Occipital lobe (tissue), 2 donors: Measurements from ENCODE around the gene SPOP. TPM values are rescaled to one million over a fixed set of nuclear protein-coding genes. Genes with fewer than 3 reads are reported as not detected.
A peak's percentile ranks its signal among the peaks of the same experiment; 100 is the strongest.
"Not testable (repeated sequence)": the region's sequence is repeated elsewhere in the genome, so short reads cannot be mapped to it uniquely, and the experiment has no call there.

ENCODE experiments used
- DNase-seq: peaks from one replicate; lab custom pipeline; 2025; lab: John Stamatoyannopoulos, UW
- total RNA-seq: library from RNA; depleted of rRNA; stranded (reverse); fragments of >200 nt; gene quantifications from one replicate; pipeline ENCODE4 v1.2.3, GENCODE V29; 2014

Gene SPOP
- total RNA-seq, 1 donor from 2014 or later: 123 TPM

GRCh38 chr17:49659661-49660382, 18.1 kb downstream of the SPOP start:
- no peak for DNase-seq

DNA sequence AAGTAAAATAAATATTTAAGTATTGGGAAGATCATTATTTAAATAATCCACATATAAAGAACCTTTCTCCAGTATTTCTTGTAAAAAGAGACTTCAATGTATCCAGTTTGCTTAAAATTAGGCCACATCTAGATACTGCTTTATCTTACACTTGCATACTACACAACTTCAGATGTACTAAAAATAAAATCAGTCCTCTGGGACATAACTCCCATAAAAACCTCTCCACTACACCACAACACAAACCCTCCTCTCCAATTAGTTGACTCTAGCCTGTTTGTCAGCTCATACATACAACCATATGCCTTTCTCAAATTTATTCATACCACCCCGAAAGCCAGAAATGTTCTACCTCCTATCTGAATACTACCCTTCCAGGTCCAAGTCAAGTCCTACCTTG, 21.6 kb downstream of the SPOP start:
- no peak for DNase-seq

DNA sequence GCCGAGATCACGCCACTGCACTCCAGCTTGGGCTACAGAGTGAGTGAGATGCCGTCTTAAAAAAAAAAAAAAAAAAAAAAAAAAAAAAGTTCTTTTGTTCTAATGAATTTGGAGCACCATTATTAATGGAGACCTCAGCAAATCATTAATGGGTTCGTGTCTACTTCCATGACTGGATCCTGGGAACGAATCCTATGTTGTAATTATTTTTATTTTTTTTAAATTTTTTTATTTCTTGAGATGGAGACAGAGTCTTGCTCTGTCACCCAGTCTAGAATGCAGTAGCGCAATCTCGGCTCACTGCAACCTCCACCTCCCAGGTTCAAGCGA, 30.7 kb downstream of the SPOP start:
- no peak for DNase-seq

- no peak for DNase-seq
Measured at GRCh38 chr17:49646391-49647255, 31.3 kb downstream of the SPOP start.

DNA sequence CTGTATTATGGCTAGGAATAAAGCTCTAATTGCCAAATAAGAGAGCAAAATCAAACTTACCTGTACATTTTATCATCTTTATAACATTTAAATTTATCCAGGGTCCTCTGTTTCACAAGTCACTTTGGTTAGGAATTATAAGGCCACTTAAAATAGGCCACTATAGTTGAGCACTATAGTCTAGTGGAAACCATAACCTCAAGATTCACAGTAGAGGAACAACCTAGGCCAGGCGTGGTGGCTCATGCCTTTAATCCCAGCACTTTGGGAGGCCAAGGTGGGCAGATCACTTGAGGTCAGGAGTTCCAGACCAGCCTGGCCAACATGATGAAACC, 31.9 kb downstream of the SPOP start:
- DNase-seq: not testable (repeated sequence)

- DNase-seq: no peak
Measured at GRCh38 chr17:49645654-49646053, 32.2 kb downstream of the SPOP start.

- DNase-seq: no peak
Measured at GRCh38 chr17:49640556-49640955, 37.3 kb downstream of the SPOP start.

DNA sequence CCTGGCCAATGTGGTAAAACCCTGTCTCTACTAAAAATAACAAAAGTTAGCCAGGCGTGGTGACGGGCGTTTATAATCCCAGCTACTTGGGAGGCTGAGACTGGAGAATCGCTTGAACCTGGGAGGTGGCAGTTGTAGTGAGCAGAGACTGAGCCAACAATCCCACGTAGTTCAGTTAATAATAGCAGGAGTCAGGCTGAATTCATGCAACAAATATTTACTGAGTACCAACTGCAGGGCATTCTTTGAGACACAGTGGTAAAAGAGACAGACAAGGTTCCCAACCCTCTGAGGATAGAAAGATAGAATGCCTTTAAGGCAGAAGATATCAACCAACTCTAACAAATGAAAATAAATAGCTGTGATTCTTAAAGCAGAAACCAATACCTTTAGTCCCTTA, 39.1 kb downstream of the SPOP start:
- DNase-seq: no peak

DNA sequence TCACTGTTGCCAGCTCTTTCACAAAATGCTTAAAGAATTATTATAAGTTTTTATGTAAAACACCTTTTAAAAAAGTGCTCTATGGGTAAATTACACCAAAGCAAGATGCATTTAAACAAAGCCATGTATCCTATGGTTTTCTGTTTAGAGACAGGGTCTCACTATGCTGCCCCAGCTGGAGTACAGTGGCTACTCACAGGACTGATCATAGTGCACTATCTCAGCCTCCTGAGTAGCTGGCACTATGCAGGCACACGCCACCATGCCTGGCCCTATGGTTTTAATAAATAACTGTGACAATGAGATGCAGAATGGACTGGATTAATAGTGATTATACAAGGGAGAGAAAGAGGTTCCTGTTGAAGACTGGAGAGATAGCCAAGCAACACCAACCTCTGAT, 40.2 kb downstream of the SPOP start:
- no peak for DNase-seq

DNA sequence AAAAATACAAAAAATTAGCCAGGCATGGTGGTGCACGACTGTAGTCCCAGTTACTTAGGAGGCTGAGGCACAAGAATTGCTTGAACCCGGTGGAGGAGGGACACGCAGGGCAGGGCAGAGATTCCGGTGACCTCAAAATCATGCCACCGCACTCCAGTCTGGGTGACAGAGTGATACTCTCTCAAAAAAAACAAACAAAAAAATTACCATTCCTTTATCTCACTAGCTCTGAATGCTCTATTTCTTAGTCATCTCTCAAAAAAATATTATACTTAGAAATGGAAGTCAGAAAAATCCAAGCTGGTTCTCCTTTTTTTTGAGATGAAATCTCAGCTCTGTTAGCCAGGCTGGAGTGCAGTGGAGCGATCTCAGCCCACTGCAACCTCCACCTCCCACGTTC, 40.8 kb downstream of the SPOP start:
- DNase-seq: no peak

DNA sequence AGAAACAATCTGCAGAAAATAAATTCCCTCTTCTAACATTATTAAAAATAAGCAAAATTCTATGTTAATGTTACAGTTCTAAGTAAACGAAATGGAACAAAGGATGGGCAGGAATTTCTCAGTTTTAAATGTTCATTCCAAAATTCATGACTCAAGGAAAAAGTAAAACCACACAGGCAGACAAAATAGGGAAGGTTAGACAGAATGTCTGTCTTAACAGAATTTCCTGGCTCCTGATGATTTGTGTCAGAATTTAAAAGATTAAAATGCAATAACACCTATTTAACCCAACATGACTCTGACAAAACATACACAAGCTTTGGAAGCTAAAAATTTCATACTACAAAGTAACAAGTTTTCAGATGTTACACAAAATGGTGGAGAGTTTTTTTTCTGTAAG, 42.8 kb downstream of the SPOP start:
- no peak for DNase-seq

DNA sequence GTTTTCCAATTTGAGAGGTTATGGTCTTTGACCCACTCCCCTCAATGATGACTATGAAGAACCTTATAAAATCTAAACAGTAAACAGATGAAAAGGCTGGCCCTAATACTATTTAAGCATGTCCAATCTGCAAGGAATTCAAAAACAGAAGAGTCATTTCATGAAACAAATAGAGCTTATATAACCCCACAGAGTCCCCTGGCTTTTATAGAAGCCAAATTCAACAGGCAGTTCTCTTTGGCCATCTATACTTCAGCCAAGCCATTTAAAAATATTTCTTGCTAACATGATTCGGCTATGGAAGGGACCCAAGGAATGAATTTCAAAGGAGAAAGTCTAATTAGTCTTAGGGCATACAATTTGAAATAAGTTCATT, 43.4 kb downstream of the SPOP start:
- no peak for DNase-seq

DNA sequence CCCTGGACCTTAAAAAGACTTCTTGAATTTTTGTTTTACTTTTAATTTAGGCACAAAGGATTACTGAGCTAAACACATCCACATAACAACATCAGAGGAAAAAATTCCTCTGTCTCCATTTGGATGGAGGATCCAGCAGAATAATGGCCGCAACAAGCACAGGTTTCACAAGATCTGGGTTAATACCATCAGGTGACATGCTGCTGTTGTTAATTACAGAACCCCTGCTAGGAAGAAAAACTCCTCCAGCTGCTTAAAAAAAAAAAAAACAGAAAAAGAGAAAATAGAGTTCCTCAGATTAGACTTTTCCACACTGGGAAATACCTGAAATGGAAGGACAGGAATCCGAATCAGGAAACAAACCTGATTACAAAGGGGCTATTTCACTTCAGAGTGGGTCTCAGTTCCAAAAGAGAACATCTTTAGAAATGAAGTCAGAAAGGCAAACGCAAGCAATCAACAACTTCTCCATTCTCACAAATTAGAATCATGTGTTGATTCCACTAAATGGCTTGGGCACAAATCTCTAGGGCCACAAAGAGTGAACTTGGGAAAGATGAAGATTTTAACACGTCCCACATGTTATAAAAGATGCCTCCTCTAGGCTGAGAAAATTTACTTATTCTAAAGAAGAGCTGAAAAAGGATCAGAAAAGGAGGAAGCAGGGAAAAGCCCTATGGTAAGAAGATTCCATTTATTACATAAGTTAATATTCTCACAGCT, 44.0 kb downstream of the SPOP start:
- no peak for DNase-seq

DNA sequence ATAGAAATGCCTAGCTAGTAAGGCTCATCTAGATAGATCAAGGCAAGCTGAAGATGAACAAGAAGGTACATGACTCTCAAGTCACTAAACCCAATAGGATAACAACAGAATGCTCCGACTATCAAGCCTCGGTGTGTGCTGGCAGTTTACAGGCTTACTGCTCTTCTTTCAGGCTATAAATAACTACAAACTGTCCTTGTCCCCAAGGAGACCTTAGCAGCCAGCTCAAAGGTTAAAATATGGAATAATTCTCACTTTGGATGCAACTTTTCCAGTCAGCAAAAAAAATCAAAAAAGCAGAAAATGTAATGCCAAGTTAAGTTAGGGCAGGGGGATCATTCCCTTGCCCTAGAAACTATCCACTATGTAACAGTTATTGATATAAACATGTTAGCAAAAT, 44.6 kb downstream of the SPOP start:
- no peak for DNase-seq

GRCh38 chr17:49632201-49632600, 45.7 kb downstream of the SPOP start:
- DNase-seq: no peak

DNA sequence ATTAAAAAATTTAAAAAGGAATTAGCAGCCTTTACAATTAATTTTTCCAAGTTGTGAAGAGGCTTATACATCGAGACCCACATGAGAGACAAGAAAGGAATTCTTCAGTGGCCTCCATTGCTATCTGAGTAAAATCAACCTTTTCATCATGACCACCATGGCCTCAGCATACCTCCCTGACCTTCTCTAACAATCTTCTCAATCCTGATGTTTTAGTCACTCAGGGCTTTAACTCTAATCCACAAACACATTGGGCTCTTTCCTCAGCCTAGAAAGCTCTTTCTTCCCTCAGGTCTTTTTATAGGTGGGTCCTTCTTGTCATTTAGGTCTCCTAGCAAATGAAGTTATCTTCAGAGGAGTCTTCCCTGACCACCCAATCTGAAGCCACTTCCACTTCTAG, 46.4 kb downstream of the SPOP start:
- no peak for DNase-seq

DNA sequence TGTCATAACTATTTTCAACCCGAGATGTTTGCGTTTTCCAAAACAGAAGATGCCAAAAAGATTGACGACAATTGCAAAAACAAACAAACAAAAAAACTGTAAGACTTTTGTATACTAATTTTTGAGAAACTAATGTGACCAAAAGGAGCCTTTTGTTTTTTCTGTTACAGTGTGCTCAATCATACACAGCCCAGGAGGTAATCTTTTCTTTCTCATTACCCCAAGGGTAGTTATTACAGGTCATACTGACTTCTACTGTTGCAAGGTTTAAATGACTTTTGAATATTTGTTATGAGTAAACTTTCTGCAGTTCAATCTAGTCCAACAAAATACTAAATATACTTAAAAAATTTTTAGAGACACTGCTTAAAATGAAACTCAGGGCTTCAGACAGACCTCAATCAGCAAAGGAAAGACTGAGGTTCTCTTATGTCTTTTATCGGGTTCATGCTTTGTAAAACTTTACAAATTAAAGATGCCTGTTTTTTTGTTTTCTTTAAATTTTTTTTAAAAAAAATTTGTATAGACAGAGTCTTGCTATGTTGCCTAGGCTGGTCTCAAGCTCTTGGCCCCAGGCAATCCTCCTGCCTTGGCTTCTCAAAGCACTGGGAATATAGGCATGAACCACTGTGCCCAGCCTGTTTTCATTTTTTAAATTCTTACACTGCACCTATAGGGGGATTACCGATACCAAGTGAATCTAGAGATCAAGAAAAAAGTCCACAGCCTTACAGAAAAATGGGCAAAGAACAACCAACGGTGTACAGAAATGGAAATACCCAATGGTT, 47.6 kb downstream of the SPOP start:
- no peak for DNase-seq

DNA sequence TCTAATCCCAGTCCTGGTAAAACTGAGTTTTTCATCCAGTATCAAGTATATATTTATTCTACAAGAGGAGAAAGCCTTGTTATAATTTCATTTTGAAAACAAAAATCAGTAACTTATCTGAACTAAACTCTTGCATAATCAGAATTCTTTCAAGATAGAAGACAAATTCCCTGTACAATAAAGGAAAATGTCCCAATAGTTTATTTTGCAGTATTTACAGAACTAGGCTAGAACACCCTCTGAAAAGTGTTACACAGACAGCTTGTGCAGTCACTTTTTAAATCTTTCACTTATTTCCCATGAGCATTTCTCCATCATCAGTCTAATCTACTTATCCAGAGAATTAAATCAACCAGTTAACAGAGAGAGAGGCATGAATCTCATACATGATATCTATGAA, 48.5 kb downstream of the SPOP start:
- DNase-seq: no peak

DNA sequence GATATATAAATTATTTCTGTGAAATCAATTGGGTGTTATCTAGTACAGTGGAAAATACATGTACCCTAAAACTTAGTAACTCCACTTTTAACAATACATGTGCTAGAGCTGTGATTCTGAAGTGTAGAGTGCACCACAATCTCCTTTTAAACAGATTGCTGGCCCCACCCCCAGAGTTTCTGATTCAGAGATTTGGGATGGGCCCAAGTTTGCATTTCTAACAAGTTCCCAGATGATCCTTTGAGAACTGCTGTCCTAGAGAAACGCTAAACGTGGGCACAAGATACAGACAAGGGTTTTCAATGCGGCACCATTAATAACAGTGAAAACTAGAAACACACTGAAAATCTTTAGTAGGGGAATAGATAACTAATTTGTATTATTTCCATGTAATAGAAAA, 53.0 kb downstream of the SPOP start:
- DNase-seq: peak; percentile 14

GRCh38 chr17:49621946-49622529, 55.9 kb downstream of the SPOP start:
- no peak for DNase-seq

- DNase-seq: no peak
Measured at GRCh38 chr17:49621420-49621819, 56.5 kb downstream of the SPOP start.
